HepG2 (cell line): ENCODE measurements around the gene SP1. TPM values are rescaled to one million over a fixed set of nuclear protein-coding genes. Genes with fewer than 3 reads are reported as not detected.
A peak's percentile ranks its signal among the peaks of the same experiment; 100 is the strongest.

Experiments
- CTCF ChIP-seq: sonication (generic); formaldehyde crosslinking; IDR thresholded peaks from 2 replicates; pipeline ENCODE4 v1.5.0; 2020; ENCODE audit warnings: mild to moderate bottlenecking, missing genetic modification reagents, moderate library complexity
- DR1 ChIP-seq: sonication (generic); formaldehyde crosslinking; IDR thresholded peaks from 2 replicates; pipeline ENCODE4 v1.8.0; 2021; ENCODE audit warnings: mild to moderate bottlenecking, missing genetic modification reagents, inconsistent platforms
- GTF2F1 ChIP-seq: fragments of 150-350 bp; IDR thresholded peaks from 2 replicates; pipeline ENCODE4 v1.6.1; 2014; ENCODE audit warnings: low read length
- HNRNPLL ChIP-seq: fragments of 200-400 bp; formaldehyde crosslinking; IDR thresholded peaks from 2 replicates; pipeline ENCODE4 v1.6.1; 2017; ENCODE audit warnings: mild to moderate bottlenecking, low read depth, low read length; ENCODE audit not compliant: poor library complexity, severe bottlenecking
- HOXA3 ChIP-seq: sonication (generic); formaldehyde crosslinking; IDR thresholded peaks from 2 replicates; pipeline ENCODE4 v1.5.0; 2020; ENCODE audit warnings: missing genetic modification reagents
- ISL2 ChIP-seq: sonication (generic); formaldehyde crosslinking; IDR thresholded peaks from 2 replicates; pipeline ENCODE4 v1.5.0; 2020; ENCODE audit warnings: missing genetic modification reagents
- MXD3 ChIP-seq: IDR thresholded peaks from 2 replicates; pipeline ENCODE4 v1.6.1; 2016; ENCODE audit warnings: mild to moderate bottlenecking, missing biosample characterization, missing genetic modification reagents
- PHF20 ChIP-seq: sonication (generic); formaldehyde crosslinking; IDR thresholded peaks from 2 replicates; pipeline ENCODE4 v1.5.0; 2020; ENCODE audit warnings: mild to moderate bottlenecking, missing genetic modification reagents
- SAFB2 ChIP-seq: sonication (generic); formaldehyde crosslinking; IDR thresholded peaks from 2 replicates; pipeline ENCODE4 v1.5.1; 2020; ENCODE audit warnings: missing genetic modification reagents, low read depth, mild to moderate bottlenecking, borderline replicate concordance
- YEATS4 ChIP-seq: sonication (generic); formaldehyde crosslinking; IDR thresholded peaks from 2 replicates; pipeline ENCODE4 v1.4.0; 2020; ENCODE audit warnings: missing genetic modification reagents, borderline replicate concordance
- YY1 ChIP-seq: IDR thresholded peaks from 2 replicates; pipeline ENCODE4 v1.6.1; 2011; ENCODE audit warnings: low read length, low read depth, moderate library complexity, mild to moderate bottlenecking; ENCODE audit not compliant: insufficient read depth, insufficient replicate concordance
- ZFP91 ChIP-seq: sonication (generic); formaldehyde crosslinking; IDR thresholded peaks from 2 replicates; pipeline ENCODE4 v1.9.0; 2022; ENCODE audit warnings: missing genetic modification reagents, mild to moderate bottlenecking, borderline replicate concordance
- ZNF253 ChIP-seq: sonication (generic); formaldehyde crosslinking; IDR thresholded peaks from 2 replicates; pipeline ENCODE4 v1.8.0; 2022; ENCODE audit warnings: mild to moderate bottlenecking, missing genetic modification reagents, borderline replicate concordance
- ZNF280D ChIP-seq: sonication (generic); formaldehyde crosslinking; IDR thresholded peaks from 2 replicates; pipeline ENCODE4 v1.5.1; 2020; ENCODE audit warnings: mild to moderate bottlenecking, missing genetic modification reagents
- ZNF513 ChIP-seq: sonication (generic); formaldehyde crosslinking; conservative IDR thresholded peaks from 2 replicates; pipeline ENCODE4 v1.5.0; 2020; ENCODE audit warnings: missing genetic modification reagents
- ZNF574 ChIP-seq: sonication (generic); formaldehyde crosslinking; IDR thresholded peaks from 2 replicates; pipeline ENCODE4 v1.4.0; 2020; ENCODE audit warnings: missing genetic modification reagents
- polyA plus RNA-seq, 8 experiments: library from polyadenylated mRNA; depleted of rRNA in 3 of 8; stranded (reverse) in 7 of 8; unstranded in 1 of 8; fragments of >200 nt; fragmentation: Illumina TruSeq in 4 of 8; extraction: Trizol in 4 of 8; gene quantifications; 2 replicates each; pipeline versions ENCODE4 v1.2.1 to v1.2.3, GENCODE V29; 2011 to 2016; ENCODE audit warnings: low read depth in 4 of 8, missing spikeins in 1 of 8, mixed read lengths in 1 of 8; ENCODE audit not compliant: insufficient read depth in 1 of 8
- total RNA-seq, 5 experiments: library from RNA; depleted of rRNA; stranded (reverse); fragments of >200 nt; fragmentation: Illumina TruSeq; extraction: Trizol; gene quantifications; 2 replicates each; pipeline ENCODE4 v1.2.3, GENCODE V29; 2016; ENCODE audit warnings: low read depth in 1 of 5

SP1 gene
- total and polyA plus RNA-seq, 2 of the 13 experiments (the other 11 are each of a cell fraction or from before 2014, with no cell fraction given) = 26.5 to 27.5 TPM

- TF ChIP-seq ZNF574 (CRISPR knock-in tag) (peak; percentile 70), ISL2 (no peak), HNRNPLL (peak; percentile 54), YEATS4 (0 out of 2 replicates have a peak, but pooled peaks have one; percentile 33), GTF2F1 (no peak), ZNF280D (CRISPR knock-in tag) (peak; percentile 63; the same call in 1 of the 2 replicates), PHF20 (CRISPR knock-in tag) (no peak), ZNF253 (CRISPR knock-in tag) (no peak), SAFB2 (CRISPR knock-in tag) (0 out of 2 replicates have a peak, but pooled peaks have one; percentile 67), CTCF (CRISPR knock-in tag) (peak; percentile 90), HOXA3 (CRISPR knock-in tag) (0 out of 2 replicates have a peak, but pooled peaks have one; percentile 12), ZNF513 (CRISPR knock-in tag) (no peak), DR1 (CRISPR knock-in tag) (no peak), ZFP91 (CRISPR knock-in tag) (peak; percentile 58; the same call in 1 of the 2 replicates), MXD3 (0 out of 2 replicates have a peak, but pooled peaks have one; percentile 23), YY1 (peak; percentile 46)
Measured at GRCh38 chr12:53344824-53345485, 35.0 kb upstream of the SP1 start (continued).
